ENCODE data around the gene PCSK5. TPM values are rescaled to one million over a fixed set of nuclear protein-coding genes. Genes with fewer than 3 reads are reported as not detected.
A peak's percentile ranks its signal among the peaks of the same experiment; 100 is the strongest.

Gene PCSK5
- total RNA-seq, 4 donors from 2014 or later = 6.5 to 24.3 (median 12.4) TPM

GRCh38 chr9:75851917-75852316, 38.6 kb upstream of the PCSK5 start:
- DNase-seq = no peak
- no peaks in the 10 kb centered on the region for H3K9me3 ChIP-seq
- H3K4me1 ChIP-seq = no peaks in the 10 kb centered on the region
- TF ChIP-seq POLR2A (IDR thresholded peaks at IDR 0.05) = no peak
- TF ChIP-seq, protein P1, sequence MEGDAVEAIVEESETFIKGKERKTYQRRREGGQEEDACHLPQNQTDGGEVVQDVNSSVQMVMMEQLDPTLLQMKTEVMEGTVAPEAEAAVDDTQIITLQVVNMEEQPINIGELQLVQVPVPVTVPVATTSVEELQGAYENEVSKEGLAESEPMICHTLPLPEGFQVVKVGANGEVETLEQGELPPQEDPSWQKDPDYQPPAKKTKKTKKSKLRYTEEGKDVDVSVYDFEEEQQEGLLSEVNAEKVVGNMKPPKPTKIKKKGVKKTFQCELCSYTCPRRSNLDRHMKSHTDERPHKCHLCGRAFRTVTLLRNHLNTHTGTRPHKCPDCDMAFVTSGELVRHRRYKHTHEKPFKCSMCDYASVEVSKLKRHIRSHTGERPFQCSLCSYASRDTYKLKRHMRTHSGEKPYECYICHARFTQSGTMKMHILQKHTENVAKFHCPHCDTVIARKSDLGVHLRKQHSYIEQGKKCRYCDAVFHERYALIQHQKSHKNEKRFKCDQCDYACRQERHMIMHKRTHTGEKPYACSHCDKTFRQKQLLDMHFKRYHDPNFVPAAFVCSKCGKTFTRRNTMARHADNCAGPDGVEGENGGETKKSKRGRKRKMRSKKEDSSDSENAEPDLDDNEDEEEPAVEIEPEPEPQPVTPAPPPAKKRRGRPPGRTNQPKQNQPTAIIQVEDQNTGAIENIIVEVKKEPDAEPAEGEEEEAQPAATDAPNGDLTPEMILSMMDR (IDR thresholded peaks at IDR 0.05) = no peak
- H3K4me3 ChIP-seq = no peak overlapping the region
- no peak overlapping the region for H3K27ac ChIP-seq
- H3K36me3 ChIP-seq = no peaks in the 10 kb centered on the region
- H3K27me3 ChIP-seq = no peaks in the 10 kb centered on the region
- intact Hi-C loops (cut with DNase I; ENCODE audit: low total_unique reads) = no loop called here

DNA sequence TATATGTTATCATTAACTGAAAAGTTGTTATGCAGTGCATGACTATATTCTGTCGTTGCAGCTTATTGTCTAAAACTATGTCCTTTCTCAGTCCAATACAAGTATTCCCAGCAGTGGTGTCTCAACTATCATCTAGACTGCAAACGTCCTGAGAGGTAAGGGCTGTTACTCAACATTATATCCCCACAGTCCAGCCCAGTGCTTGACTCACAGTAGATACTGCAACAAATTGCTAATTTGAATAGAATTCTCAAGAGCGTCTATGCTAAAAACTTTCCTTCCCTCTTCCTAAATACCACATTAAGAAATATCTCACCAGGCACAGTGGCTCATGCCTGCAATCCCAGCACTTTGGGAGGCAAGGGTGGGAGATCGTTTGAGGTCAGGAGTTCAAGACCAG, 37.7 kb upstream of the PCSK5 start:
- H3K9me3 ChIP-seq = no peaks in the 10 kb centered on the region
- intact Hi-C loops (cut with DNase I; ENCODE audit: low total_unique reads) = no loop called here
- H3K27me3 ChIP-seq = no peaks in the 10 kb centered on the region
- H3K27ac ChIP-seq = no peak overlapping the region
- no peak overlapping the region for H3K4me3 ChIP-seq
- no peak for DNase-seq
- TF ChIP-seq, protein P1 (IDR thresholded peaks at IDR 0.05) = no peak
- TF ChIP-seq POLR2A (IDR thresholded peaks at IDR 0.05) = no peak
- H3K36me3 ChIP-seq = no peaks in the 10 kb centered on the region
- no peaks in the 10 kb centered on the region for H3K4me1 ChIP-seq

GRCh38 chr9:75855509-75855908, 35.0 kb upstream of the PCSK5 start:
- H3K9me3 ChIP-seq = no peaks in the 10 kb centered on the region
- no peaks in the 10 kb centered on the region for H3K4me1 ChIP-seq
- no peaks in the 10 kb centered on the region for H3K27me3 ChIP-seq
- H3K27ac ChIP-seq = no peak overlapping the region
- intact Hi-C loops (cut with DNase I; ENCODE audit: low total_unique reads) = no loop called here
- TF ChIP-seq, protein P1 (IDR thresholded peaks at IDR 0.05) = peak; percentile 23 to 46 (median 35)
- TF ChIP-seq POLR2A (IDR thresholded peaks at IDR 0.05) = no peak
- no peaks in the 10 kb centered on the region for H3K36me3 ChIP-seq
- no peak for DNase-seq
- H3K4me3 ChIP-seq = no peak overlapping the region

DNA sequence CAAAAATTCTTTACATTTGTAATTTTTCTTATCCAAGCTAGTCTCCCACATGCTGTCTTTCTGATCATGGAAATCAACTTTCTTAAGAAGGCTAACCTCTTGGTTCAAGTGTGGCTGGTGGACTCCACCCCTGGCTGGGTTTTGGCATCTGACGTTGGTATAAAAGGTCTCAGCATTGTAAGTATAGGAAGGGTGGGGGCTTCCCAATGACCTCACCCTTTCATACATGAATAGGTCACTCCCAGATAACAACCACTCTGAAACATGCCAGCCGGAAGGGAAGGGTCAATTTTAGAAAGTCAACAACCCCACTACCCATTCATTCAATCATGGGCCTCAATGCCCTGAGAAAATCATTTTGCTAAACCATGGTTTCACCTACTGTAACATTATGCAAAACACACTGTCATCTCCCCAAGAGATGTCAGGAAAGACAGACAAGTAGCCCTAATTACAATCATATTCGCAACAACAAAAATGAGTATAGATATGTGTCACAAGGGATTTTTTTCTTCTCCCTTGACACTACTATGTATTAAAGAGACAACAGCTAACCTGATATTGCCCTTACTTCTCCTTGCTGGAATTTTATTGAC, 31.9 kb upstream of the PCSK5 start:
- H3K27ac ChIP-seq = no peak overlapping the region
- H3K36me3 ChIP-seq = no peaks in the 10 kb centered on the region
- no peaks in the 10 kb centered on the region for H3K4me1 ChIP-seq
- no peak overlapping the region for H3K4me3 ChIP-seq
- H3K9me3 ChIP-seq = no peaks in the 10 kb centered on the region
- H3K27me3 ChIP-seq = no peaks in the 10 kb centered on the region
- TF ChIP-seq, protein P1 (IDR thresholded peaks at IDR 0.05) = no peak
- TF ChIP-seq POLR2A (IDR thresholded peaks at IDR 0.05) = no peak
- no peak for DNase-seq
- intact Hi-C loops (cut with DNase I; ENCODE audit: low total_unique reads) = no loop called here

DNA sequence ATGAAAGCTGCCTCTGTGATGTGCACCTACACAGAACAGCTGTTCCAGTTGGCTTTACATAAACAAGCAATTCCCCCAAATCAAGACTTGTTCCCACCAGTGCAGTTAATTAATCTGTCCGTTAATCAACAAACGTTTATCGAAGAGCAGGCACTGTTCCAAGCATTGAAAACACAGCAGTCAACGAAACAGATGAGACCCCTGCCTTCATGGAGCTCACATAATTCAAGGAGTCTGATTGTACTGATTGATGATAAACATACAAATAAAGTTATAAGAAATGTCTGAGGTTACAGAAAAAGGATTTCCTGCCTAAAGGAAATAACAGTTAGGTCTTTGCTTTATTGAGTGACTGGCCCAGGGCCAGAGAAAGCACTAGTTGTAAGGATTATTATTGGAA, 26.2 kb upstream of the PCSK5 start:
- Histone ChIP-seq H3K4me1 (no peaks in the 10 kb centered on the region), H3K27ac (no peak overlapping the region), H3K4me3 (no peak overlapping the region), H3K9me3 (no peaks in the 10 kb centered on the region), H3K27me3 (no peaks in the 10 kb centered on the region), H3K36me3 (no peaks in the 10 kb centered on the region)
- intact Hi-C loops (cut with DNase I; ENCODE audit: low total_unique reads) = no loop called here
- DNase-seq = no peak
- no peak for TF ChIP-seq POLR2A (IDR thresholded peaks at IDR 0.05)
- TF ChIP-seq, protein P1 (IDR thresholded peaks at IDR 0.05) = no peak
